ENCODE results near the gene CST3.

- TF ChIP-seq POLR2A (IDR thresholded peaks at IDR 0.05) = no peak
- TF ChIP-seq CTCF (IDR thresholded peaks at IDR 0.05) = no peak
These were observed 24.6 kb upstream of the CST3 start for GRCh38 chr20:23662276-23662870.

All from heart left ventricle (tissue), 13 donors.